WERI-Rb-1 (cell line): ENCODE results near the gene SYNDIG1.

Experiments used
- DNase-seq: peaks from one replicate; pipeline ENCODE4 v3.0.0-alpha.2; 2020
- H3K27ac ChIP-seq: fragments of 250-450 bp; sonication (Bioruptor Pico); 2 replicates; pipeline ENCODE4 v1.5.1; 2020; ENCODE audit warnings: mild to moderate bottlenecking, moderate library complexity
- H3K27me3 ChIP-seq: fragments of 250-450 bp; sonication (Bioruptor Pico); 2 replicates; pipeline ENCODE4 v1.5.1; 2021; ENCODE audit warnings: mild to moderate bottlenecking, low read depth, moderate library complexity; ENCODE audit not compliant: insufficient read depth, severe bottlenecking
- H3K36me3 ChIP-seq: fragments of 250-450 bp; sonication (Bioruptor Pico); 2 replicates; pipeline ENCODE4 v1.5.1; 2020; ENCODE audit warnings: mild to moderate bottlenecking, moderate library complexity
- H3K4me3 ChIP-seq: 2 replicates; pipeline ENCODE4 v1.5.1; 2011; ENCODE audit warnings: low read depth, mild to moderate bottlenecking, control low read depth, low read length
- H3K9me3 ChIP-seq: fragments of 250-450 bp; sonication (Bioruptor Pico); 2 replicates; pipeline ENCODE4 v1.5.1; 2021; ENCODE audit warnings: mild to moderate bottlenecking, moderate library complexity; ENCODE audit not compliant: severe bottlenecking
- TF ChIP-seq, protein P1 (sequence below): IDR thresholded peaks from 2 replicates; pipeline ENCODE4 v1.5.1; 2011; ENCODE audit warnings: low read depth, mild to moderate bottlenecking, control low read depth, inconsistent platforms, low read length

SYNDIG1 gene

DNA sequence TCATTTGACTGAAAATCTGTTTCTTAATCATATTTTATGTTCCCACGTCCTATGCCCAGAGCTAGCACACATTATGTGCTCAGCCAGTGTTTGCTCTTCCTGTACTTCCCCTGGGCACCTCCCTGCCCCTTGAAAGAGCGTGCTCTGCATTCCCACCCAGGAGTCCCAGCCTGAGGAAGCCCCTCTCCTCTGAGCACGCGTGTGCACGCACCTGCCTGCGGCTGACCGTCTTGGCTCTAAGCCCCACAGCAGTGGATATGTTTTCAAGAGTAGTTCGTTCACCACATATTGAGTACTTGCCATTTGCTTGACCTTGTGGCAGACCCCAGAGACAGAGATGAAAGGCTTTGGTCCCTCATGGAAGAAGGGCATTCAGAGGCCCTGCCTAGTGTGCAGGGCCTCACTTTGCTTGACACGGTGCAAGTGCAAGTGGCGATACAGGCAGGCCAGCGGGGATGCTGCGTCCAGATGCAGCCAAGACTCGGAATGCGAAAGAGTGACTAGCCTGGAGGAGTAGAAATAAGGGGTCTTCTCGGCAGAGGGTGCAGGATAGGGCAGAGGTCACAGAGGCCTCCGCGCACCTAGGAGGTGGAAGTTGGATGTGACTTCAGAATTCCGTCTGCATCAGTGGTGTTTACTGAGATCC, 14.1 kb downstream of the SYNDIG1 start:
- H3K27me3 ChIP-seq, result no peaks in the 10 kb centered on the region
- TF ChIP-seq, protein P1, sequence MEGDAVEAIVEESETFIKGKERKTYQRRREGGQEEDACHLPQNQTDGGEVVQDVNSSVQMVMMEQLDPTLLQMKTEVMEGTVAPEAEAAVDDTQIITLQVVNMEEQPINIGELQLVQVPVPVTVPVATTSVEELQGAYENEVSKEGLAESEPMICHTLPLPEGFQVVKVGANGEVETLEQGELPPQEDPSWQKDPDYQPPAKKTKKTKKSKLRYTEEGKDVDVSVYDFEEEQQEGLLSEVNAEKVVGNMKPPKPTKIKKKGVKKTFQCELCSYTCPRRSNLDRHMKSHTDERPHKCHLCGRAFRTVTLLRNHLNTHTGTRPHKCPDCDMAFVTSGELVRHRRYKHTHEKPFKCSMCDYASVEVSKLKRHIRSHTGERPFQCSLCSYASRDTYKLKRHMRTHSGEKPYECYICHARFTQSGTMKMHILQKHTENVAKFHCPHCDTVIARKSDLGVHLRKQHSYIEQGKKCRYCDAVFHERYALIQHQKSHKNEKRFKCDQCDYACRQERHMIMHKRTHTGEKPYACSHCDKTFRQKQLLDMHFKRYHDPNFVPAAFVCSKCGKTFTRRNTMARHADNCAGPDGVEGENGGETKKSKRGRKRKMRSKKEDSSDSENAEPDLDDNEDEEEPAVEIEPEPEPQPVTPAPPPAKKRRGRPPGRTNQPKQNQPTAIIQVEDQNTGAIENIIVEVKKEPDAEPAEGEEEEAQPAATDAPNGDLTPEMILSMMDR, result no peak
- peaks cover 13% of the 10 kb centered on the region for H3K36me3 ChIP-seq
- DNase-seq, result no peak
- H3K9me3 ChIP-seq, result no peaks in the 10 kb centered on the region
- H3K27ac ChIP-seq, result no peak overlapping the region
- no peak overlapping the region for H3K4me3 ChIP-seq

DNA sequence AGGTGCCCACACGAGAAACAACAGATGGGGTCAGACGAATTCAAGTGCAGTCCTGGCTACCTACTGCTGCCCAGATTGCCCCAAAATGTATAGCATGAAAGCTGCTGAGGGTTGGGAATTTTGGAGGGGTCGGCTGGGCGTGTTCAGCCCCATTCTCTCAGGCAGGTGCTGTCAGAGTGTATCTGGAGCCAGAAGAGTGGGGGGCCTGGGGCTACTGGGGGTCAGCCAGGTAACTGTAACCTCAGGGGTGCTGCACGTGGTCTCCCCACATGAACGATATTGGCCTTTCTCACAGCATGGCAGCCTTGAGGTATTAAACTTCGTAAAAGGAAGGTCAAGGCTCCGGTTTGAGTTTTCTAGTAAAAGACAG, 14.6 kb downstream of the SYNDIG1 start:
- Histone ChIP-seq H3K9me3 (no peaks in the 10 kb centered on the region), H3K4me3 (no peak overlapping the region), H3K27me3 (no peaks in the 10 kb centered on the region), H3K27ac (no peak overlapping the region), H3K36me3 (peaks cover 13% of the 10 kb centered on the region)
- TF ChIP-seq, protein P1, result no peak
- no peak for DNase-seq

DNA sequence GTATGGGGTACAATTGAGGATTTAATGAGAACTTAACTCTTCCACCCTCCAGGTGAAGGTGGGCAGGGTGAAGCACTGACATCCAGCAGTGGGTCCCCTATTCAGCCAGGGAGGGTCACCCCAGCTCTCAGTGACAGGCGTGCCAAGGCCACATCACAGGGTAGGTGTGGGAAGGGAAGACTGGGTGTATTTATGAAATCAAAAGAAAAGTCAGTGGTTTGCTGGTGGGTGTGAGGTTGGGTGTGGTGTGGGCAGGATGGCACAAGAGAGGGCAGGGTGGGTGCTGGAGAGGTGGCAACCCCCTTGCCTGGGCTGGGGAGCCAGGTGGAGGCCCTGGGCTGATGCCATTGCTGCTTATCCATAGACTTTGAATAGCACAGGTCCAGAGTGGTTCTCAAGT, 16.6 kb downstream of the SYNDIG1 start:
- Histone ChIP-seq H3K4me3 (no peak overlapping the region), H3K27me3 (no peaks in the 10 kb centered on the region), H3K27ac (no peak overlapping the region), H3K36me3 (peaks cover 8% of the 10 kb centered on the region), H3K9me3 (no peaks in the 10 kb centered on the region)
- DNase-seq, result no peak
- TF ChIP-seq, protein P1, result no peak

DNA sequence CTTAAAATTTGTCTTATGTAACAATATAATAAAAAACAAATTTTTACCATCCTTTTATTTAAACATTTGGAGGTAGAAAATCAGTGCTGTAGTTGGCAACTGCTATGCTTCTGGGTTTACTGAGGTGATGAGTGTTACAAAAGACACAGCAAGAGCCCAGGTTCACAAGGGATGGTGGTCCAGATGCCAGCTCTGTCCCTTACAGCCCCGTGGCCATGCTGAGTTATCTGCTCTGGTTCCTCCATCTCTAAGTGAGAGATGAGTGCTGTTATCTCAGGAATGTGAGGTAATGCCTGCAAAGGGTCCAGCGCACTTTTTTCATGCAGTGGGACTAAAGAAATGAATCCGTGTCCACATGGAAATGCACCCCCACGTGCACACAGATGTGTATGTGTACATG, 17.8 kb downstream of the SYNDIG1 start:
- H3K4me3 ChIP-seq, result no peak overlapping the region
- no peak for DNase-seq
- no peaks in the 10 kb centered on the region for H3K9me3 ChIP-seq
- TF ChIP-seq, protein P1, result no peak
- H3K27ac ChIP-seq, result no peak overlapping the region
- no peaks in the 10 kb centered on the region for H3K27me3 ChIP-seq
- peaks cover 8% of the 10 kb centered on the region for H3K36me3 ChIP-seq

DNA sequence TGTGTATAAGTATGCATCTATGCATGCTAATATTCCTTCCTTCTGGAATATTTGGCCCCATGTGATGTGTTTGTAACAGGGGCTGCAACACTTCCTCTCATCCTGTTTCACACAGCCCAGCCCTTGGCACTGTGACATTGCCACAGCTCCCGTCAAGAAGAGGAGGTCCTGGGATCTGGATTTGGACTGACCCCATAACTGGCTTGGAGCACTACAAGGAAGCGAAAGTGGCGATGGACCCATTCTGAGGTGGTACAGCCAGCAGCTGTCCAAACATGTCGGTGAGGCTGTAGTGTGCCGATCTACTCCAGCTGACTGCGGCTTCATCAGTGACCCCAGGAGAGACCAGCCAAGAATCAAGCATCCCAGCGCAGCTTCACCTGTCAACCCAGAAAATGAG, 18.2 kb downstream of the SYNDIG1 start:
- no peaks in the 10 kb centered on the region for H3K9me3 ChIP-seq
- peaks cover 8% of the 10 kb centered on the region for H3K36me3 ChIP-seq
- DNase-seq, result no peak
- no peak overlapping the region for H3K4me3 ChIP-seq
- no peak overlapping the region for H3K27ac ChIP-seq
- TF ChIP-seq, protein P1, result no peak
- no peaks in the 10 kb centered on the region for H3K27me3 ChIP-seq
